ENCODE results near the gene HOXA7.

GRCh38 chr7:27175626-27176523, 19.4 kb upstream of the HOXA7 start:
- TF ChIP-seq CTCF (IDR thresholded peaks at IDR 0.05) (no peak), EZH2 (IDR thresholded peaks at IDR 0.05) (peak; percentile 98), EZH2phosphoT487 (IDR thresholded peaks at IDR 0.05) (peak; percentile 89)

Measured in neural progenitor cell (in vitro differentiated cells).